H1 (cell line): ENCODE results near the gene VDR.

ENCODE experiments used
- ATF3 ChIP-seq: IDR thresholded peaks from 2 replicates; pipeline ENCODE4 v1.6.1; 2011; ENCODE audit warnings: low read depth, mild to moderate bottlenecking, low read length; ENCODE audit not compliant: insufficient read depth
- CHD1 ChIP-seq: IDR thresholded peaks from 2 replicates; pipeline ENCODE4 v1.6.1; 2012; ENCODE audit warnings: low read depth, low read length, improper control_type of control experiment
- CTCF ChIP-seq, 3 experiments: IDR thresholded peaks; 1 replicate in 2 of 3; 2 replicates in 1 of 3; pipeline versions ENCODE4 v1.5.1 to v1.6.1; 2011; ENCODE audit warnings: low read length in 3 of 3, mild to moderate bottlenecking in 3 of 3, inconsistent platforms in 2 of 3, low read depth in 1 of 3, moderate library complexity in 1 of 3; ENCODE audit not compliant: insufficient read depth in 1 of 3; ENCODE audit errors: control extremely low read depth in 1 of 3
- E2F6 ChIP-seq: IDR thresholded peaks from 2 replicates; pipeline ENCODE4 v1.6.1; 2012; ENCODE audit warnings: inconsistent platforms
- MAX ChIP-seq: IDR thresholded peaks from 2 replicates; pipeline ENCODE4 v1.6.1; 2012; ENCODE audit warnings: inconsistent platforms
- POLR2A ChIP-seq, 2 experiments: IDR thresholded peaks; 1 replicate in 1 of 2; 2 replicates in 1 of 2; pipeline ENCODE4 v1.6.1; 2011; ENCODE audit warnings: low read depth in 2 of 2, low read length in 2 of 2, mild to moderate bottlenecking in 2 of 2; ENCODE audit errors: control extremely low read depth in 1 of 2
- POLR2AphosphoS5 ChIP-seq: IDR thresholded peaks from 2 replicates; pipeline ENCODE4 v1.6.1; 2011; ENCODE audit warnings: low read depth, low read length
- POU5F1 ChIP-seq: IDR thresholded peaks from 2 replicates; pipeline ENCODE4 v1.6.1; 2011; ENCODE audit warnings: low read depth, mild to moderate bottlenecking, low read length, moderate library complexity
- RXRA ChIP-seq: IDR thresholded peaks from 2 replicates; pipeline ENCODE4 v1.6.1; 2011; ENCODE audit warnings: low read depth, mild to moderate bottlenecking, low read length, moderate library complexity; ENCODE audit not compliant: insufficient read depth
- SP1 ChIP-seq: IDR thresholded peaks from 2 replicates; pipeline ENCODE4 v1.6.1; 2011; ENCODE audit warnings: low read depth, low read length
- TAF1 ChIP-seq: IDR thresholded peaks from 2 replicates; pipeline ENCODE4 v1.6.1; 2011; ENCODE audit warnings: mild to moderate bottlenecking, low read depth, low read length
- USF2 ChIP-seq: IDR thresholded peaks from 2 replicates; pipeline ENCODE4 v1.6.1; 2011; ENCODE audit warnings: low read length, improper control_type of control experiment

GRCh38 chr12:47841910-47842309 lies 62.9 kb downstream of the VDR start:
- TF ChIP-seq POLR2A (IDR thresholded peaks at IDR 0.05; ENCODE audit: control extremely low read depth in 1 of 2, low read depth in 2 of 2, low read length in 2 of 2) (no peak), POLR2AphosphoS5 (no peak), MAX (no peak), POU5F1 (no peak), RXRA (no peak), E2F6 (no peak), CHD1 (no peak), CTCF (IDR thresholded peaks at IDR 0.05; ENCODE audit: control extremely low read depth in 1 of 3, insufficient read depth in 1 of 3, low read depth in 1 of 3, low read length in 3 of 3) (no peak), SP1 (no peak), USF2 (no peak), TAF1 (no peak), ATF3 (no peak)
